HG02642 (cell line): Measurements from ENCODE around the gene MS4A8.
"Not testable (repeated sequence)": the region's sequence is repeated elsewhere in the genome, so short reads cannot be mapped to it uniquely, and the experiment has no call there.

ENCODE experiments used
- ATAC-seq: cut with Tn5 transposase; IDR thresholded peaks from one replicate; pipeline ENCODE4 v1.9.1; 2021; ENCODE audit warnings: mild to moderate bottlenecking; ENCODE audit not compliant: unreplicated experiment, poor library complexity

The MS4A8 gene

GRCh38 chr11:60699284-60699691, at the start of gene MS4A8:
MS4A8 (plus strand) TSS chr11:60699612; CDS start chr11:60700861, 1,249 bp downstream.
- ATAC-seq, result no peak

GRCh38 chr11:60657888-60658287, 41.5 kb upstream of the MS4A8 start:
- no peak for ATAC-seq

- ATAC-seq, result no peak
Observed at GRCh38 chr11:60658409-60658808, 41.0 kb upstream of the MS4A8 start.

GRCh38 chr11:60672255-60672654, 27.2 kb upstream of the MS4A8 start:
- no peak for ATAC-seq

- ATAC-seq, result not testable (repeated sequence)
Observed at GRCh38 chr11:60678231-60678630, 21.2 kb upstream of the MS4A8 start.

- no peak for ATAC-seq
Observed at GRCh38 chr11:60679879-60680278, 19.5 kb upstream of the MS4A8 start.

- no peak for ATAC-seq
Observed at GRCh38 chr11:60680455-60681119, 18.8 kb upstream of the MS4A8 start.

GRCh38 chr11:60684541-60684848, 14.9 kb upstream of the MS4A8 start:
- ATAC-seq, result not testable (repeated sequence)

GRCh38 chr11:60691661-60692060, 7.8 kb upstream of the MS4A8 start:
- no peak for ATAC-seq

- ATAC-seq, result no peak
Observed at GRCh38 chr11:60699936-60700335, 524 bp downstream of the MS4A8 start.

- ATAC-seq, result no peak
Observed at GRCh38 chr11:60700689-60701468, 1.5 kb downstream of the MS4A8 start.

GRCh38 chr11:60701469-60701818, 2.0 kb downstream of the MS4A8 start:
- ATAC-seq, result no peak

- ATAC-seq, result no peak
Observed at GRCh38 chr11:60703374-60703773, 4.0 kb downstream of the MS4A8 start.

GRCh38 chr11:60705895-60706294, 6.5 kb downstream of the MS4A8 start:
- no peak for ATAC-seq

- ATAC-seq, result no peak
Observed at GRCh38 chr11:60706931-60707330, 7.5 kb downstream of the MS4A8 start.

- no peak for ATAC-seq
Observed at GRCh38 chr11:60710482-60710881, 11.1 kb downstream of the MS4A8 start.

GRCh38 chr11:60711276-60711675, 11.9 kb downstream of the MS4A8 start:
- no peak for ATAC-seq

- not testable (repeated sequence) for ATAC-seq
Observed at GRCh38 chr11:60713423-60713822, 14.0 kb downstream of the MS4A8 start.

- ATAC-seq, result no peak
Observed at GRCh38 chr11:60717956-60718355, 18.5 kb downstream of the MS4A8 start.

- no peak for ATAC-seq
Observed at GRCh38 chr11:60718524-60719316, 19.3 kb downstream of the MS4A8 start.

- ATAC-seq, result no peak
Observed at GRCh38 chr11:60719391-60719790, 20.0 kb downstream of the MS4A8 start.
